Stimulated activated CD8-positive, alpha-beta memory T cell treated with anti-CD3 and anti-CD28 coated beads, Interleukin-2, amount 100 ng/mL, for 1 hour (primary cell): ENCODE measurements around the gene RIPPLY3.

Source experiments
- DNase-seq, 2 donors: peaks; one replicate each; pipeline ENCODE4 v3.0.0-alpha.2; 2020; ENCODE audit warnings: low read depth in 2 of 2

RIPPLY3 gene

GRCh38 chr21:37006486-37007291 is at the start of gene RIPPLY3:
RIPPLY3 (plus strand) TSS chr21:37006702; CDS start chr21:37006773, 71 bp downstream.
- DNase-seq: no peak

GRCh38 chr21:36959020-36959835 is 47.3 kb upstream of the RIPPLY3 start:
- DNase-seq: no peak

- DNase-seq: no peak
Measured at GRCh38 chr21:36960676-36961284, 45.7 kb upstream of the RIPPLY3 start.

- no peak for DNase-seq
Measured at GRCh38 chr21:36962098-36962780, 44.3 kb upstream of the RIPPLY3 start.

- no peak for DNase-seq
Measured at GRCh38 chr21:36964398-36964797, 42.1 kb upstream of the RIPPLY3 start.

GRCh38 chr21:36964827-36965719 is 41.4 kb upstream of the RIPPLY3 start:
- DNase-seq: no peak

- DNase-seq: no peak
Measured at GRCh38 chr21:36965720-36966065, 40.8 kb upstream of the RIPPLY3 start.

GRCh38 chr21:36966066-36966820 is 40.3 kb upstream of the RIPPLY3 start, which contains the start of gene HLCS:
HLCS (minus strand) TSS chr21:36966669; CDS start chr21:36966638, 31 bp downstream.
- DNase-seq: peak; percentile 50 to 68

- no peak for DNase-seq
Measured at GRCh38 chr21:36966821-36967768, 39.4 kb upstream of the RIPPLY3 start.

- no peak for DNase-seq
Measured at GRCh38 chr21:36968414-36968813, 38.1 kb upstream of the RIPPLY3 start.

- no peak for DNase-seq
Measured at GRCh38 chr21:36968976-36969375, 37.5 kb upstream of the RIPPLY3 start.

- DNase-seq: no peak
Measured at GRCh38 chr21:36973986-36974850, 32.3 kb upstream of the RIPPLY3 start.

GRCh38 chr21:36974851-36975192 is 31.7 kb upstream of the RIPPLY3 start:
- DNase-seq: no peak

- DNase-seq: no peak
Measured at GRCh38 chr21:36976228-36976861, 30.2 kb upstream of the RIPPLY3 start.

GRCh38 chr21:36976882-36977651 is 29.4 kb upstream of the RIPPLY3 start:
- DNase-seq: no peak

GRCh38 chr21:36980280-36981048 is 26.0 kb upstream of the RIPPLY3 start:
- DNase-seq: no peak
